Neural progenitor cell (in vitro differentiated cells): ENCODE data around the gene HERC2.

ENCODE experiments used
- CTCF ChIP-seq: fragments of 200-600 bp; sonication (generic); IDR thresholded peaks from 2 replicates; pipeline ENCODE4 v1.5.1; 2017; ENCODE audit warnings: antibody characterized with exemption, mild to moderate bottlenecking
- EZH2 ChIP-seq: fragments of 200-600 bp; sonication (generic); IDR thresholded peaks from 2 replicates; pipeline ENCODE4 v1.6.1; 2017; ENCODE audit warnings: antibody characterized with exemption, mild to moderate bottlenecking, moderate library complexity
- EZH2phosphoT487 ChIP-seq: fragments of 200-600 bp; sonication (generic); IDR thresholded peaks from 2 replicates; pipeline ENCODE4 v1.6.1; 2017; ENCODE audit warnings: antibody characterized with exemption

- TF ChIP-seq CTCF (no peak), EZH2 (no peak), EZH2phosphoT487 (no peak)
These were observed 223.6 kb downstream of the HERC2 start for GRCh38 chr15:28098360-28098765.
